Measurements from ENCODE around the gene CUL3. TPM values are rescaled to one million over a fixed set of nuclear protein-coding genes. Genes with fewer than 3 reads are reported as not detected.

CUL3 gene
- total RNA-seq, 2 donors from 2014 or later = 47.4 to 74.1 TPM

GRCh38 chr2:224461391-224461790 is 123.8 kb downstream of the CUL3 start:
- Histone ChIP-seq H3K27ac (no peak overlapping the region), H3K9me3 (no peaks in the 10 kb centered on the region), H3K36me3 (no peaks in the 10 kb centered on the region), H3K4me1 (ENCODE audit: control insufficient read depth in 1 of 2, low read depth in 2 of 2) (no peaks in the 10 kb centered on the region), H3K4me3 (no peak overlapping the region), H3K27me3 (replicated peaks; ENCODE audit: insufficient read depth) (no peaks in the 10 kb centered on the region)
- no peak for DNase-seq (ENCODE audit: low spot score)
- TF ChIP-seq CTCF (IDR thresholded peaks at IDR 0.05) = no peak
- ATAC-seq (ENCODE audit: insufficient number of reproducible peaks, low FRiP score, low read depth) = no peak

DNA sequence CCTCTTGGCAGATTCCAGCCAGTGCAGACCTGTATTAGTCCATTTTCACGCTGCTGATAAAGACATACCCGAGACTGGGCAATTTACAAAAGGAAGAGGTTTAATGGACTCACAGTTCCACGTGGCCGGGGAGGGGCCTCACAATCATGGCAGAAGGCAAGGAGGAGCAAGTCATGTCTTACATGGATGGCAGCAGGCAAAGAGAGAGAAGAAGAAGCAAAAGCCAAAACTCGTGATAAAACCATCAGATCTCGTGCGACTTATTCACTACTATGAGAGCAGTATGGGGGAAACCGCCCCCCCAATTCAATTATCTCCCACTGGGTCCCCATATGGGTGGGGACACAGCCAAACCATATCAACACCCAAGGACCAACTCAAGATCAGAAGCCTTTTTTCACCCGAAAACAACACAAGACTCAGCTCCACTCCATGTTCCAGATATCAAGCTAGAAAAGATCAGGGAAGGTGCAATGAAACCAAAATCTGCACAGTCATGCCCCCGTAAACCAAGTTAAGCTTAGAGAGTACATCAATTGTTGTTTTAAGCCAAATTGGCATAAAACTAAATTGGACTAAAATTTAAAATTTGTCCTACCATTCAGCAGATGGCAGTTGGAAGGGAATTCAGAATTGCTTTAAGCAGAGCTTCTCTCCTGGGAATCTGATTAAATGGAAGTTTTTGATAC is 127.6 kb downstream of the CUL3 start:
- H3K9me3 ChIP-seq = no peaks in the 10 kb centered on the region
- TF ChIP-seq CTCF (IDR thresholded peaks at IDR 0.05) = no peak
- no peaks in the 10 kb centered on the region for H3K27me3 ChIP-seq (replicated peaks; ENCODE audit: insufficient read depth)
- no peak overlapping the region for H3K4me3 ChIP-seq
- ATAC-seq (ENCODE audit: insufficient number of reproducible peaks, low FRiP score, low read depth) (no peak), DNase-seq (ENCODE audit: low spot score) (no peak)
- no peak overlapping the region for H3K27ac ChIP-seq
- H3K36me3 ChIP-seq = no peaks in the 10 kb centered on the region
- H3K4me1 ChIP-seq (ENCODE audit: control insufficient read depth in 1 of 2, low read depth in 2 of 2) = no peaks in the 10 kb centered on the region

- Histone ChIP-seq H3K27me3 (replicated peaks; ENCODE audit: insufficient read depth) (no peaks in the 10 kb centered on the region), H3K9me3 (no peaks in the 10 kb centered on the region), H3K36me3 (no peaks in the 10 kb centered on the region), H3K27ac (no peak overlapping the region), H3K4me1 (ENCODE audit: control insufficient read depth in 1 of 2, low read depth in 2 of 2) (no peaks in the 10 kb centered on the region), H3K4me3 (no peak overlapping the region)
- no peak for TF ChIP-seq CTCF (IDR thresholded peaks at IDR 0.05)
- ATAC-seq (ENCODE audit: insufficient number of reproducible peaks, low FRiP score, low read depth) (no peak), DNase-seq (ENCODE audit: low spot score) (no peak)
Observed at GRCh38 chr2:224453892-224454291, 131.3 kb downstream of the CUL3 start.

- H3K27me3 ChIP-seq (replicated peaks; ENCODE audit: insufficient read depth) = no peaks in the 10 kb centered on the region
- peak; percentile 26 for TF ChIP-seq CTCF (IDR thresholded peaks at IDR 0.05)
- no peaks in the 10 kb centered on the region for H3K9me3 ChIP-seq
- H3K27ac ChIP-seq = no peak overlapping the region
- H3K4me3 ChIP-seq = no peak overlapping the region
- DNase-seq (ENCODE audit: low spot score) (no peak), ATAC-seq (ENCODE audit: insufficient number of reproducible peaks, low FRiP score, low read depth) (no peak)
- H3K4me1 ChIP-seq (ENCODE audit: control insufficient read depth in 1 of 2, low read depth in 2 of 2) = no peaks in the 10 kb centered on the region
- H3K36me3 ChIP-seq = no peaks in the 10 kb centered on the region
Observed at GRCh38 chr2:224449212-224450147, 135.7 kb downstream of the CUL3 start.

GRCh38 chr2:224448236-224448635 is 136.9 kb downstream of the CUL3 start:
- Histone ChIP-seq H3K4me3 (no peak overlapping the region), H3K9me3 (no peaks in the 10 kb centered on the region), H3K36me3 (no peaks in the 10 kb centered on the region), H3K27ac (no peak overlapping the region), H3K27me3 (replicated peaks; ENCODE audit: insufficient read depth) (no peaks in the 10 kb centered on the region), H3K4me1 (ENCODE audit: control insufficient read depth in 1 of 2, low read depth in 2 of 2) (no peaks in the 10 kb centered on the region)
- DNase-seq (ENCODE audit: low spot score) (no peak), ATAC-seq (ENCODE audit: insufficient number of reproducible peaks, low FRiP score, low read depth) (no peak)
- no peak for TF ChIP-seq CTCF (IDR thresholded peaks at IDR 0.05)

Measured in thoracic aorta (tissue), 2 donors.